Suprapubic skin (tissue), 4 donors: ENCODE results near the gene DCST2. TPM values are rescaled to one million over a fixed set of nuclear protein-coding genes. Genes with fewer than 3 reads are reported as not detected.

Source experiments
- DNase-seq, 2 donors: peaks; one replicate each; pipeline ENCODE4 v3.0.0-alpha.2; 2019; ENCODE audit warnings: low spot score in 2 of 2
- H3K27ac ChIP-seq: fragments of 200-600 bp; sonication (generic); one replicate; pipeline ENCODE4 v1.5.1; 2019
- H3K27me3 ChIP-seq: fragments of 200-600 bp; sonication (generic); one replicate; pipeline ENCODE4 v1.5.1; 2019
- H3K36me3 ChIP-seq: fragments of 200-600 bp; sonication (generic); one replicate; pipeline ENCODE4 v1.5.1; 2019
- H3K4me1 ChIP-seq: fragments of 200-600 bp; sonication (generic); one replicate; pipeline ENCODE4 v1.5.1; 2019
- H3K4me3 ChIP-seq: fragments of 200-600 bp; sonication (generic); one replicate; pipeline ENCODE4 v1.5.1; 2019; ENCODE audit warnings: mild to moderate bottlenecking
- H3K9me3 ChIP-seq: fragments of 200-600 bp; sonication (generic); one replicate; pipeline ENCODE4 v1.5.1; 2019
- CTCF ChIP-seq, 2 donors: fragments of 200-600 bp in 1 of 2; fragments of 450-650 bp in 1 of 2; sonication (generic) in 1 of 2; IDR thresholded peaks; one replicate each; pipeline ENCODE4 v1.5.1; 2016 to 2019; ENCODE audit warnings: antibody characterized with exemption in 2 of 2, mild to moderate bottlenecking in 1 of 2, moderate library complexity in 1 of 2
- EP300 ChIP-seq: sonication (generic); formaldehyde crosslinking; IDR thresholded peaks from one replicate; pipeline ENCODE4 v1.6.1; 2017; ENCODE audit warnings: antibody characterized with exemption
- POLR2A ChIP-seq, 2 donors: fragments of 450-650 bp; IDR thresholded peaks; one replicate each; pipeline ENCODE4 v1.6.1; 2017; ENCODE audit warnings: antibody characterized with exemption in 2 of 2, mild to moderate bottlenecking in 2 of 2, moderate library complexity in 2 of 2
- POLR2AphosphoS5 ChIP-seq, 3 donors: sonication (generic); formaldehyde crosslinking; IDR thresholded peaks; one replicate each; pipeline ENCODE4 v1.6.1; 2017; ENCODE audit warnings: antibody characterized with exemption in 3 of 3
- WGBS: methylation state at CpG from one replicate; pipeline ENCODE4 v1.1.5; 2018; 5-methylcytosine and 5-hydroxymethylcytosine counted together
- total RNA-seq, 4 donors: library from RNA; depleted of rRNA; stranded (reverse); fragments of >200 nt; gene quantifications; one replicate each; pipeline ENCODE4 v1.1.0, GENCODE V29; 2016

The DCST2 gene
- total RNA-seq, 4 donors from 2014 or later: 13.4 to 36.0 (median 14.5) TPM

GRCh38 chr1:155032886-155033285, 695 bp downstream of the DCST2 start:
- H3K27ac ChIP-seq: no peak overlapping the region
- no peak for TF ChIP-seq EP300
- no peaks in the 10 kb centered on the region for H3K9me3 ChIP-seq
- no peaks in the 10 kb centered on the region for H3K36me3 ChIP-seq
- WGBS: 89% methylated on average over 7 of the region's 12 CpGs
- H3K4me1 ChIP-seq: peaks cover 18% of the 10 kb centered on the region
- no peak for DNase-seq
- no peaks in the 10 kb centered on the region for H3K27me3 ChIP-seq
- no peak overlapping the region for H3K4me3 ChIP-seq

GRCh38 chr1:155030899-155031298, 2.7 kb downstream of the DCST2 start:
- WGBS: 85% methylated on average over 11 of the region's 11 CpGs
- Histone ChIP-seq H3K9me3 (no peaks in the 10 kb centered on the region), H3K27ac (no peak overlapping the region), H3K36me3 (no peaks in the 10 kb centered on the region), H3K27me3 (no peaks in the 10 kb centered on the region), H3K4me3 (no peak overlapping the region), H3K4me1 (peaks cover 4% of the 10 kb centered on the region)
- TF ChIP-seq CTCF (IDR thresholded peaks at IDR 0.05) (no peak), POLR2A (IDR thresholded peaks at IDR 0.05) (no peak), POLR2AphosphoS5 (IDR thresholded peaks at IDR 0.05) (no peak), EP300 (no peak)
- DNase-seq: no peak

GRCh38 chr1:155030243-155030795, 3.3 kb downstream of the DCST2 start:
- no peaks in the 10 kb centered on the region for H3K9me3 ChIP-seq
- no CpG with 5 or more reads among the region's 15 CpGs for WGBS
- no peaks in the 10 kb centered on the region for H3K36me3 ChIP-seq
- H3K27ac ChIP-seq: no peak overlapping the region
- DNase-seq: no peak
- H3K4me3 ChIP-seq: no peak overlapping the region
- peaks cover 4% of the 10 kb centered on the region for H3K4me1 ChIP-seq
- TF ChIP-seq POLR2AphosphoS5 (IDR thresholded peaks at IDR 0.05) (no peak), POLR2A (IDR thresholded peaks at IDR 0.05) (no peak), CTCF (IDR thresholded peaks at IDR 0.05) (no peak), EP300 (no peak)
- no peaks in the 10 kb centered on the region for H3K27me3 ChIP-seq

- no peaks in the 10 kb centered on the region for H3K9me3 ChIP-seq
- H3K4me3 ChIP-seq: no peak overlapping the region
- H3K36me3 ChIP-seq: no peaks in the 10 kb centered on the region
- no peak for DNase-seq
- no peak overlapping the region for H3K27ac ChIP-seq
- TF ChIP-seq POLR2AphosphoS5 (IDR thresholded peaks at IDR 0.05): no peak
- TF ChIP-seq POLR2A (IDR thresholded peaks at IDR 0.05): no peak
- TF ChIP-seq EP300: no peak
- no peak for TF ChIP-seq CTCF (IDR thresholded peaks at IDR 0.05)
- no peaks in the 10 kb centered on the region for H3K27me3 ChIP-seq
- H3K4me1 ChIP-seq: peaks cover 4% of the 10 kb centered on the region
- 81% methylated on average over 6 of the region's 16 CpGs for WGBS
Observed at GRCh38 chr1:155029513-155030242, 3.9 kb downstream of the DCST2 start.

GRCh38 chr1:155026588-155026987, 7.0 kb downstream of the DCST2 start:
- Histone ChIP-seq H3K27ac (no peak overlapping the region), H3K9me3 (no peaks in the 10 kb centered on the region), H3K4me3 (no peak overlapping the region), H3K4me1 (peaks cover 13% of the 10 kb centered on the region), H3K27me3 (no peaks in the 10 kb centered on the region), H3K36me3 (no peaks in the 10 kb centered on the region)
- no peak for TF ChIP-seq POLR2AphosphoS5 (IDR thresholded peaks at IDR 0.05)
- no peak for TF ChIP-seq EP300
- TF ChIP-seq POLR2A (IDR thresholded peaks at IDR 0.05): no peak
- TF ChIP-seq CTCF (IDR thresholded peaks at IDR 0.05): no peak
- WGBS: 67% methylated on average over 2 of the region's 6 CpGs
- no peak for DNase-seq
